WERI-Rb-1 (cell line): ENCODE measurements around the gene PTP4A2.
A peak's percentile ranks its signal among the peaks of the same experiment; 100 is the strongest.
"Not testable (repeated sequence)": the region's sequence is repeated elsewhere in the genome, so short reads cannot be mapped to it uniquely, and the experiment has no call there.

Experiments
- DNase-seq: peaks from one replicate; pipeline ENCODE4 v3.0.0-alpha.2; 2020
- H3K27ac ChIP-seq: fragments of 250-450 bp; sonication (Bioruptor Pico); 2 replicates; pipeline ENCODE4 v1.5.1; 2020; ENCODE audit warnings: mild to moderate bottlenecking, moderate library complexity
- H3K27me3 ChIP-seq: fragments of 250-450 bp; sonication (Bioruptor Pico); 2 replicates; pipeline ENCODE4 v1.5.1; 2021; ENCODE audit warnings: mild to moderate bottlenecking, low read depth, moderate library complexity; ENCODE audit not compliant: insufficient read depth, severe bottlenecking
- H3K36me3 ChIP-seq: fragments of 250-450 bp; sonication (Bioruptor Pico); 2 replicates; pipeline ENCODE4 v1.5.1; 2020; ENCODE audit warnings: mild to moderate bottlenecking, moderate library complexity
- H3K4me3 ChIP-seq: 2 replicates; pipeline ENCODE4 v1.5.1; 2011; ENCODE audit warnings: low read depth, mild to moderate bottlenecking, control low read depth, low read length
- H3K9me3 ChIP-seq: fragments of 250-450 bp; sonication (Bioruptor Pico); 2 replicates; pipeline ENCODE4 v1.5.1; 2021; ENCODE audit warnings: mild to moderate bottlenecking, moderate library complexity; ENCODE audit not compliant: severe bottlenecking
- CTCF ChIP-seq: IDR thresholded peaks from 2 replicates; pipeline ENCODE4 v1.5.1; 2011; ENCODE audit warnings: low read depth, mild to moderate bottlenecking, control low read depth, inconsistent platforms, low read length

Gene PTP4A2

GRCh38 chr1:31943546-31944184 lies 5.5 kb upstream of the PTP4A2 start:
- Histone ChIP-seq H3K4me3 (no peak overlapping the region), H3K27me3 (no peaks in the 10 kb centered on the region), H3K9me3 (peaks cover 3% of the 10 kb centered on the region), H3K36me3 (no peaks in the 10 kb centered on the region), H3K27ac (no peak overlapping the region)
- TF ChIP-seq CTCF, result no peak
- no peak for DNase-seq

- H3K36me3 ChIP-seq, H3K27ac ChIP-seq, H3K27me3 ChIP-seq, H3K9me3 ChIP-seq, H3K4me3 ChIP-seq: not testable (repeated sequence)
- DNase-seq, result peak; percentile 26
These were observed 3.9 kb upstream of the PTP4A2 start for GRCh38 chr1:31942061-31942460.

GRCh38 chr1:31939484-31940329 lies 1.5 kb upstream of the PTP4A2 start:
- Histone ChIP-seq H3K27me3 (no peaks in the 10 kb centered on the region), H3K4me3 (no peak overlapping the region), H3K36me3 (no peaks in the 10 kb centered on the region), H3K9me3 (peaks cover 3% of the 10 kb centered on the region), H3K27ac (peak overlapping the region; percentile 63)
- peak; percentile 92 for DNase-seq
- TF ChIP-seq CTCF, result peak; percentile 76

GRCh38 chr1:31937300-31938183 lies 626 bp downstream of the PTP4A2 start:
- Histone ChIP-seq H3K27me3 (no peaks in the 10 kb centered on the region), H3K9me3 (peaks cover 3% of the 10 kb centered on the region), H3K4me3 (peak overlapping the region; percentile 76), H3K36me3 (no peaks in the 10 kb centered on the region), H3K27ac (peak overlapping the region; percentile 92)
- no peak for TF ChIP-seq CTCF
- peak; percentile 63 for DNase-seq

- peak overlapping the region; percentile 76 for H3K4me3 ChIP-seq
- no peaks in the 10 kb centered on the region for H3K36me3 ChIP-seq
- no peaks in the 10 kb centered on the region for H3K27me3 ChIP-seq
- H3K9me3 ChIP-seq, result peaks cover 3% of the 10 kb centered on the region
- H3K27ac ChIP-seq, result no peak overlapping the region
- no peak for DNase-seq
- TF ChIP-seq CTCF, result no peak
These were observed 1.2 kb downstream of the PTP4A2 start for GRCh38 chr1:31936981-31937299.
